Retina (tissue), 1 donor: ENCODE data around the gene FNDC3A.

Experiments
- DNase-seq: peaks from one replicate; pipeline ENCODE4 v3.0.0-alpha.2; 2016

FNDC3A gene

GRCh38 chr13:49220856-49221589 is 245.3 kb downstream of the FNDC3A start:
- peak; percentile 67 for DNase-seq

- no peak for DNase-seq
These were observed 245.9 kb downstream of the FNDC3A start for GRCh38 chr13:49221590-49221965.

- no peak for DNase-seq
These were observed 249.7 kb downstream of the FNDC3A start for GRCh38 chr13:49225223-49226042.

GRCh38 chr13:49226613-49227012 is 250.9 kb downstream of the FNDC3A start:
- DNase-seq: no peak

GRCh38 chr13:49234741-49235140 is 259.0 kb downstream of the FNDC3A start:
- DNase-seq: no peak

- DNase-seq: no peak
These were observed 260.2 kb downstream of the FNDC3A start for GRCh38 chr13:49235856-49236431.

- DNase-seq: no peak
These were observed 262.9 kb downstream of the FNDC3A start for GRCh38 chr13:49238621-49239020.

GRCh38 chr13:49240017-49240416 is 264.3 kb downstream of the FNDC3A start:
- no peak for DNase-seq

GRCh38 chr13:49241296-49241695 is 265.6 kb downstream of the FNDC3A start:
- DNase-seq: no peak

GRCh38 chr13:49245101-49245500 is 269.4 kb downstream of the FNDC3A start:
- no peak for DNase-seq

- no peak for DNase-seq
These were observed 271.3 kb downstream of the FNDC3A start for GRCh38 chr13:49246850-49247642.

- DNase-seq: peak; percentile 95
These were observed 272.2 kb downstream of the FNDC3A start, which contains the start of gene CDADC1 for GRCh38 chr13:49247643-49248621. Gene CDADC1, plus strand, starts transcription at chr13:49247925. Its CDS starts 113 bp downstream, at chr13:49248038.

- DNase-seq: no peak
These were observed 272.9 kb downstream of the FNDC3A start for GRCh38 chr13:49248622-49249002.

- no peak for DNase-seq
These were observed 275.6 kb downstream of the FNDC3A start for GRCh38 chr13:49251326-49251725.

- no peak for DNase-seq
These were observed 277.6 kb downstream of the FNDC3A start for GRCh38 chr13:49253310-49253709.

- no peak for DNase-seq
These were observed 278.3 kb downstream of the FNDC3A start for GRCh38 chr13:49254007-49254406.

- no peak for DNase-seq
These were observed 281.1 kb downstream of the FNDC3A start for GRCh38 chr13:49256841-49257240.

- no peak for DNase-seq
These were observed 282.5 kb downstream of the FNDC3A start for GRCh38 chr13:49258089-49258796.
